WI38 (cell line): ENCODE results near the gene MGAT4A.

ENCODE experiments used
- H3K4me3 ChIP-seq: 2 replicates; pipeline ENCODE4 v1.5.1; 2011; ENCODE audit warnings: low read depth, mild to moderate bottlenecking, control low read depth, low read length
- TF ChIP-seq, protein P1 (sequence below): IDR thresholded peaks from 2 replicates; pipeline ENCODE4 v1.5.1; 2012; ENCODE audit warnings: low read depth, mild to moderate bottlenecking, control low read depth, low read length

Gene MGAT4A

DNA sequence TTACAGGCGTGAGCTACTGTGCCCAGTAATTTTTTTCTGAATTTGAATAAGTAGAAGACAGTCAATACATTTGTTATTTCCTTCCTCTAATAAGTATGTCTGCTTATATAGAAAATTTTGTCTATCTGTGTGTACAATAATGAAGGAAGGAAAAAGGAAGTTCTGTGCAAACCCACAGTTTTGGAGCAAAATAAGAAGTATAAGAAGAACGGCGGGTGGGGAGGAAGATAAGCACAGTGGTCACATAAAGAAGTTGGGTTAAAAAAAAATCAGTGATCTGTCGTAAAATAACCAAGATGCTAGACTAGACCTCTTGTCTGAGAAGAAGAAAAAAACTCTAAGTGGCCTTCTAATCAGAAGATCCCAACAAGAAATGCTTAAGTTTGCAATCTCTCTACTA lies 20.2 kb downstream of the MGAT4A start:
- H3K4me3 ChIP-seq = no peak overlapping the region
- TF ChIP-seq, protein P1, sequence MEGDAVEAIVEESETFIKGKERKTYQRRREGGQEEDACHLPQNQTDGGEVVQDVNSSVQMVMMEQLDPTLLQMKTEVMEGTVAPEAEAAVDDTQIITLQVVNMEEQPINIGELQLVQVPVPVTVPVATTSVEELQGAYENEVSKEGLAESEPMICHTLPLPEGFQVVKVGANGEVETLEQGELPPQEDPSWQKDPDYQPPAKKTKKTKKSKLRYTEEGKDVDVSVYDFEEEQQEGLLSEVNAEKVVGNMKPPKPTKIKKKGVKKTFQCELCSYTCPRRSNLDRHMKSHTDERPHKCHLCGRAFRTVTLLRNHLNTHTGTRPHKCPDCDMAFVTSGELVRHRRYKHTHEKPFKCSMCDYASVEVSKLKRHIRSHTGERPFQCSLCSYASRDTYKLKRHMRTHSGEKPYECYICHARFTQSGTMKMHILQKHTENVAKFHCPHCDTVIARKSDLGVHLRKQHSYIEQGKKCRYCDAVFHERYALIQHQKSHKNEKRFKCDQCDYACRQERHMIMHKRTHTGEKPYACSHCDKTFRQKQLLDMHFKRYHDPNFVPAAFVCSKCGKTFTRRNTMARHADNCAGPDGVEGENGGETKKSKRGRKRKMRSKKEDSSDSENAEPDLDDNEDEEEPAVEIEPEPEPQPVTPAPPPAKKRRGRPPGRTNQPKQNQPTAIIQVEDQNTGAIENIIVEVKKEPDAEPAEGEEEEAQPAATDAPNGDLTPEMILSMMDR = no peak

DNA sequence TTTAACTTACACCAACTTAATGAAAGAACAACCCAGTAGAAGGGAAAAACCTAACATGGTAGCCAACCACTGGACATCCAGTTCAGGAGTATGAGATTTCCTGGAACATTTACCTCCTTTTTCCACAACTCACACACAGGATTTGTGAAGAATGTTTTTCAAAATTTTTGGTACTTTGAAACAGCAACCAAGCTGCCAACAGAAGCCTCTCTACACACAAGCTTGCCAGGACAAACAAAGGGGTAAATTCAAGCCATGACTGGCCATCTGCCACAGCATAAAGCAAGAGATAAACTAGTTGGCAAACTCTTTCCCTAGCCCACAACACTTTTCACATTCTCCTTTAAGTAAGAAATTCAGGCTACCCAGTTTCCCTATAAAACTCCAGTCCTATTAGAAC lies 21.4 kb downstream of the MGAT4A start:
- no peak overlapping the region for H3K4me3 ChIP-seq
- TF ChIP-seq, protein P1 = no peak

DNA sequence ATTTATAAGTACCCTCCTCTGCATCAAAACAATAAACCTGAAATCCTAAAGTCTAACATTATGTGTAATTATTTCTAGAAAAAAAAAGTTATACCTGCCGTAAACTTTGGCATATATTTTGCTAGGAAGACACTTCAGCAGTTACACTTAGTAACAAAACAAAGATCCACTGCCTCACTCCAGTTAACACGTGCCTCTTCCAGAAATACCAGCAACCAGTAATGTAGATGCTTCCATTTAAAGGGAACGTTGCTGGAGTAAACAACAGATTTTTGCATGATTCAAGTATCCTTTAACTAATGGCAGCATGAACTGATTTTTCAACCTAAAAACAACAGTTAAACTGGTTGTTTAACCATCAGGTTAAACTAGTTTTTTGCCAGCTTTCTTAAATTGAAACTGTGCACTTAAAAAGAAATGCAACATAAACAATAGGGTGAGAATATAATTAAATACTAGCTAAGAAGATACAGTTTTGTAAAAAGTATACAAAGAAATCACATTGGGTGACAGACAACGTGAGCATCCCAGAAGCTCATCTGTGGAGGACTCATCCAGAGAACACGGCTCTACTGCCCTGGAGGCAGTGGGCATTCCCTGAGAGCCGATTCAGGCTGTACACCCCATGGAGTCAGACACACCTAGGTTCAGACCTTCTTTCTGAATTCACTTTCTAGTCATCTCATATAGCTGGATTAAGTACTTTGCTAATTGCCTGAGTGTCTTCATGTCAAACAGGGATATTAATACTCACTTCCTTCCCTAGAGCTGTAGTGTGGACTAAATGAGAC lies 22.3 kb downstream of the MGAT4A start:
- no peak overlapping the region for H3K4me3 ChIP-seq
- TF ChIP-seq, protein P1 = no peak

DNA sequence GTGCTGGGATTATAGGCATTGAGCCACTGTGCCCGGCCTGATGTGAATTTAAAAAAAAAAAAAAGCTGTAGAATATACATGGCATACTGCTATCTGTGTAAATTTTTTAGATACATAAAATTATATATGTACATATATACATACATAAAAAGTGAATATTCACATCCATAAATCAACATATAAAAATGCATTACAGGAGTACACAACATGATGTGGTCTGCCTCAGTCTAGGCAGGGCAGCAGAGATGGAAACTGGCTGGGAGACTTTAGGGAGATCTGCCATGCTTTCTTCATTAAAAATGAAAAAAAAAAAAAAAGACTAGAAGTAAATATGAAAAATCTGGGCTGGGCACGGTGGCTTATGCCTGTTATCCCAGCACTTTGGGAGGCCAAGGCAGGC lies 24.3 kb downstream of the MGAT4A start:
- TF ChIP-seq, protein P1 = no peak
- H3K4me3 ChIP-seq = no peak overlapping the region

DNA sequence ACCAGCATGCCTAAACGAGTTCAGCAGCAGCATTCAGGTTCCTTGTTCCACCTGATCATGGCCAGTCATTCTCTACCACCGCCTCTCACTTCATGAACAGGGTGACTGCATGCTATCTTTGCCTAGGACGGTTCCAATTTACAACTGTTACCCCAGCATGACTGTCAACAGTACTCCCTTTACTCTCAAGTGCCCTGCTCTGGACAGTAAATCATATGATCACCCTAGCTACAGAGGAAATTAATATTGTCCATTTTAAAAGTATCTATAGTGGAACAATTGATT lies 25.7 kb downstream of the MGAT4A start:
- no peak overlapping the region for H3K4me3 ChIP-seq
- TF ChIP-seq, protein P1 = no peak

DNA sequence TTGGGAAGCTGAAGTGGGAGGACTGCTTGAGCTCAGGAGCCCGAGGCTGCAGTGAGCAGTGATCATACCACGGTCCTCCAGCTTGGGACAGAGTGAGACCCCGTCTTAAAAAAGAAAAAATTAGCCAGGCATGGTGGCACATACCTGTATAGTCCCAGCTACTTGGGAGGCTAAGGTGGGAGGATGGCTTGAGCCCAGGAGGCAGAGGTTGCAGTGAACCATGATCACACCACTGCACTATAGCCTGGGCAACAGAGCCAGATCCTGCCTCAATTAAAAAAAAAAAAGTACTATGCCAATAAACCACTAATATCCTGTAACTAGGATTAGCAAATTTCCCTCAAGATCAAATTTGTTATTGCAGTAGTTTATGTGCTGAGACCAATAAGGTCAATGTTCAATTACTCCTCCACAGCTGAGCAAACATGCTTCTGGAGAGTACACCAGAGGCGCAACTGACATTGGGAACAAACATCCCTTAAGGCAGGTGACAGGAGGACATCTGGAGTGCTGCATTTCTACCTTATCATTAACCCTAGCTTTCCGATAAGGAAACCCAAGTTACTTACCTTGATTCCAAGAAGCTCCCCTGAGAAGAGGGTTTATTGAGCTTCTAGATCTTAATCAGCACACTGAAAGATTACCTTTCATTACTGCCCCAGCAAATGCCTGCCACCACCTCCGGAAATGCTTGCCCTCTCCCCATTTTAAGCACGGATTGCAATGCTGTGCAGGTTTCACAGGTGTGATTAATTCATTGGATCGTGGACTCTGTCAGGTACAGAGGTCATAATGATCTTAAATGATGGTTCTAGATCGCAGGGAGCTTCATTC lies 26.2 kb downstream of the MGAT4A start:
- no peak overlapping the region for H3K4me3 ChIP-seq
- TF ChIP-seq, protein P1 = no peak

DNA sequence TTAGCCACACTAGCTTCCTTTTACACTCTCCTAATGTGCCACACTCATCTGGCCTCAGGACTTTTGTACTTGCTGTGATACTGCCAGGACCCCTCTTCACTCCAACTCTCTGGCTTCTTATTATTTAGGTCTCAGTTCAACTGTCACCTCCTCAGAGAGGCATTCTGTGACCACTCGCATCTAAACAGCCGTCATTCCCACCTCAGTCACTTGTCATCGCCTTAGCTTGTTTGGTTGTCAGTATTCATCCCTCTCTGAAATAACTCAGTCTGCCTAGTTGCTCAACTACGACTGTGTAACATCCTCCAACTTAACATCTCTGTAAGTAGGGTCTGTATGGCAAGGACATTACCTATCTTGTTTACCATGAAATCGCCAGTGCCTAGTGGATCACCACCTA lies 27.2 kb downstream of the MGAT4A start:
- H3K4me3 ChIP-seq = no peak overlapping the region
- TF ChIP-seq, protein P1 = no peak
